Glutamatergic neuron (in vitro differentiated cells): ENCODE results near the gene CALML6. TPM values are rescaled to one million over a fixed set of nuclear protein-coding genes. Genes with fewer than 3 reads are reported as not detected.
"Not testable (repeated sequence)": the region's sequence is repeated elsewhere in the genome, so short reads cannot be mapped to it uniquely, and the experiment has no call there.

Experiments used
- DNase-seq: peaks from one replicate; pipeline ENCODE4 v3.0.0; 2022
- H3K27ac Mint-ChIP-seq: one replicate; pipeline ENCODE4 v1.8.0; 2020; ENCODE audit warnings: mild to moderate bottlenecking, mixed read lengths, inconsistent platforms; ENCODE audit not compliant: unreplicated experiment
- H3K27me3 Mint-ChIP-seq: one replicate; pipeline ENCODE4 v1.8.0; 2020; ENCODE audit warnings: mild to moderate bottlenecking, moderate library complexity, mixed read lengths, inconsistent platforms; ENCODE audit not compliant: unreplicated experiment
- H3K36me3 Mint-ChIP-seq: one replicate; pipeline ENCODE4 v1.8.0; 2020; ENCODE audit warnings: mild to moderate bottlenecking, mixed read lengths, inconsistent platforms; ENCODE audit not compliant: unreplicated experiment
- H3K4me1 Mint-ChIP-seq: one replicate; pipeline ENCODE4 v1.8.0; 2020; ENCODE audit warnings: mild to moderate bottlenecking, low read depth, mixed read lengths, inconsistent platforms; ENCODE audit not compliant: unreplicated experiment
- H3K4me3 Mint-ChIP-seq: one replicate; pipeline ENCODE4 v1.8.0; 2020; ENCODE audit warnings: mild to moderate bottlenecking, mixed read lengths, inconsistent platforms; ENCODE audit not compliant: unreplicated experiment
- H3K9me3 Mint-ChIP-seq: one replicate; pipeline ENCODE4 v1.8.0; 2020; ENCODE audit warnings: mild to moderate bottlenecking, moderate library complexity, mixed read lengths, inconsistent platforms; ENCODE audit not compliant: unreplicated experiment
- total RNA-seq: library from RNA; stranded (reverse); fragmentation: NEBNext Ultra II Directional; extraction: Animal tissue kit (Norgen Biotek cat#: 25700); gene quantifications from one replicate; pipeline ENCODE4 v1.2.1, GENCODE V29; 2021; ENCODE audit not compliant: unreplicated experiment
- TF ChIP-seq, protein P1 (sequence below): fragments of 200-600 bp; sonication (generic); IDR thresholded peaks from one replicate; pipeline ENCODE4 v1.5.0; 2021; ENCODE audit not compliant: partially characterized antibody, unreplicated experiment

The CALML6 gene
- total RNA-seq, 1 donor from 2014 or later = 5.2 TPM

DNA sequence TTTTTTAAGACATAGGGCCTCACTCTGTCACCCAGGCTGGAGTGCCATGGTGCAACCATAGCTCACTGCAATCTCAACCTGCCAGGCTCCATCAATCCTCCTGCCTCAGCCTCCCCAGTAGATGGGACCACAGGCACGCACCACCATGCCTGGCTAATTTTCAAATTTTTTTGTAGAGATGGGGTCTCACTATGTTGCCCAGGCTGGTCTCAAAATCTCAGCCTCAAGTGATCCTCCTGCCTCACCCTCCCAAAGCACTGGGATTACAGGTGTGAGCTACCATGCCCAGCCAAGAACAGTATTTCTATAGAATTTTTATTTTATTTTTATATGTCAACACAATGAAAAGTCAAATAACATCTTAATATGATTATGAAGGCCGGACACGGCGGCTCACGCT lies 35.1 kb upstream of the CALML6 start:
- Mint-ChIP-seq H3K4me1 (peaks cover 30% of the 10 kb centered on the region), H3K27me3 (peaks cover 5% of the 10 kb centered on the region), H3K27ac (no peak overlapping the region), H3K9me3 (peaks cover 7% of the 10 kb centered on the region), H3K4me3 (no peak overlapping the region), H3K36me3 (peaks cover 12% of the 10 kb centered on the region)
- DNase-seq = no peak
- TF ChIP-seq, protein P1, sequence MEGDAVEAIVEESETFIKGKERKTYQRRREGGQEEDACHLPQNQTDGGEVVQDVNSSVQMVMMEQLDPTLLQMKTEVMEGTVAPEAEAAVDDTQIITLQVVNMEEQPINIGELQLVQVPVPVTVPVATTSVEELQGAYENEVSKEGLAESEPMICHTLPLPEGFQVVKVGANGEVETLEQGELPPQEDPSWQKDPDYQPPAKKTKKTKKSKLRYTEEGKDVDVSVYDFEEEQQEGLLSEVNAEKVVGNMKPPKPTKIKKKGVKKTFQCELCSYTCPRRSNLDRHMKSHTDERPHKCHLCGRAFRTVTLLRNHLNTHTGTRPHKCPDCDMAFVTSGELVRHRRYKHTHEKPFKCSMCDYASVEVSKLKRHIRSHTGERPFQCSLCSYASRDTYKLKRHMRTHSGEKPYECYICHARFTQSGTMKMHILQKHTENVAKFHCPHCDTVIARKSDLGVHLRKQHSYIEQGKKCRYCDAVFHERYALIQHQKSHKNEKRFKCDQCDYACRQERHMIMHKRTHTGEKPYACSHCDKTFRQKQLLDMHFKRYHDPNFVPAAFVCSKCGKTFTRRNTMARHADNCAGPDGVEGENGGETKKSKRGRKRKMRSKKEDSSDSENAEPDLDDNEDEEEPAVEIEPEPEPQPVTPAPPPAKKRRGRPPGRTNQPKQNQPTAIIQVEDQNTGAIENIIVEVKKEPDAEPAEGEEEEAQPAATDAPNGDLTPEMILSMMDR = no peak

DNA sequence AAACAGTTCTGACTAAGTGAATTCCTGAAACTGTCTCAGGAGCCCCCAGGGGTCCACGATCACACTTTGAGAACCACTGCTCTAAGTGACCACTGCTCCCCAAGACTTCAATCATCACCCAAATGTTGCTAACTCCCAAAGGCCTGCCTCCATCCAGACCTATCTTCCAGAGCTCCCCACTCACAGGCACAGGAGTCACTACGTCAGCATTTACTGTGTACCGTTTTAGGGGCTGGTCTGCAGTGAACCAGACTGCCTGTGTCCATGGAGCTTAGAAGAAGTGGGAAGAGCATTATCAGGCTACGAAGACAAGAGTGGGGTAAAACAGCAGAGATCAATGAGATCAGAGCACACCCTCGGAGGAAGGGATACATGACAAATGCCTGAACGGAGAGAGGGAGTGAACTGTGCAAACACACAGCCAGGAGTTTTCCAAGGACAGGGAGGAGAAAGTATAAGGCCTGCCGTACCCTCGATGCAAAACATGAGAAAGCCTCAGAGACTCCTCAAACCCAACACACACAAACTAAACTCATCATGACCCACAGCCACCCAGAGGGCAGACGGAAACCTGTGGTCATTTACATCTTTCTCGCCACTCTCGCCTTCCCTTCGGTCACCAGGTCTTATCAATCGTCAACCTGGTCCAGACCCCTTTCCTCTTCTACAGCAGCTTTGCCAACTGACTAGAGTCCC lies 34.3 kb upstream of the CALML6 start:
- H3K27ac Mint-ChIP-seq = peak overlapping the region; percentile 45
- H3K36me3 Mint-ChIP-seq = peaks cover 7% of the 10 kb centered on the region
- peak overlapping the region; percentile 65 for H3K4me3 Mint-ChIP-seq
- H3K4me1 Mint-ChIP-seq = peaks cover 30% of the 10 kb centered on the region
- peaks cover 4% of the 10 kb centered on the region for H3K9me3 Mint-ChIP-seq
- peaks cover 5% of the 10 kb centered on the region for H3K27me3 Mint-ChIP-seq
- no peak for DNase-seq
- TF ChIP-seq, protein P1 = no peak

DNA sequence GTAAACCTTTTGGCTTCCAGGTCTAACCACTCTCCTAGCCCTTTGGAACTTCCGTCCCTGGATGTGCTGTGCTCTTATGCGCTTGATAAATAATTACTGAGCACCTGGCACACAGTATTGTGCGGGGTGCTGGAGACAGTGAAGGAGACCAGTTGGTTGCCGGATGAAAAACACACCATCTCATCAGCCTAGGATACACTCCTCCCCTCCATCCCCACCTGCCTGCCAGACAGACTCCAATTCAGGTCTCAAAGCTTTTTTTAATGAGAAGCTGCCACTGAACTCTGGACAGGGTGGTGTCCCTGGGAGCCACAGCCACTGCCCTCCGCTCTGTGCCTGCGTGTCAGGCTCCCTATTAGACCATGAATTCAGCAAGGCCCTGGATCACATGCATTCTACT lies 33.3 kb upstream of the CALML6 start:
- no peaks in the 10 kb centered on the region for H3K36me3 Mint-ChIP-seq

DNA sequence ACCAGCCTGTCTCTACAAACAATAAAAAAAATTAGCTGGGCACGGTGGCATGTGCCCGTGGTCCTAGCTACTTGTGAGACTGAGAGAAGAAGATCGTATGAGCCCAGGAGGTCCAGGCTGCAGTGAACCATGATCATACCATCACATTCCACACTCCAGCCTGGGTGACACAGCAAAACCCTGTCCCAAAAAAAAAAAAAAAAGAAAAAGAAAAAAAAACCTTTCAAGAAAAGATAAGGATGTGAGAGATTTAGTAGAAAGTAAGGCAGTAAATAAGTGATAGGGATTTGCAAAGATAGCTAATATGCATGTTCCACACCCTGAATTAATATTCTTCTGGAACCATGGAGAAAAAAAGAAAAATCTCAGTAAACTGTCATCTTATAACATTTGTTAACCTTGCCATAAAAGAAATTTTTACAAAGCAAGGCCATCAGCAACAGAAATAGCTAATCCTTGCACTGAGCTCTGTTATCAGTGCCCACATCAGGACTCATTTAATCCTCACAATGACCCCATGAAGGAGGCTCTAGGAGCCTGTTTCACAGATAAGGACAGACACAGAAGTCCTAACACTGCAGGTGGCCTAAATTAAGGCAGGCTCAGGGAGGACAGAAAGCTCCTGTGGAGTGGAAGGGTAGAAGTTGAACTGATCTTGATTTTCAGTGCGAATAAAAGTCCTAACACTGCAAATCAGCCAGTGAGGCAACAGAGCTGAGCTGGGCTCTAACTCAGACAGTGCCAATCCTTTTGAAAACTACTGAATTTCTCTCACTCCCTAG lies 31.8 kb upstream of the CALML6 start:
- peak overlapping the region; percentile 42 for H3K4me3 Mint-ChIP-seq
- no peaks in the 10 kb centered on the region for H3K36me3 Mint-ChIP-seq

More for the DNA sequence above, 33.3 kb upstream of the CALML6 start:
- Mint-ChIP-seq H3K4me3 (peak overlapping the region; percentile 61), H3K4me1 (peaks cover 33% of the 10 kb centered on the region), H3K27me3 (peaks cover 4% of the 10 kb centered on the region), H3K9me3 (peaks cover 3% of the 10 kb centered on the region), H3K27ac (peak overlapping the region; percentile 57)
- no peak for DNase-seq
- TF ChIP-seq, protein P1 = no peak

GRCh38 chr1:1883890-1884289 lies 31.2 kb upstream of the CALML6 start:
- H3K4me3 Mint-ChIP-seq, DNase-seq, H3K27ac Mint-ChIP-seq, H3K27me3 Mint-ChIP-seq, H3K36me3 Mint-ChIP-seq: not testable (repeated sequence)
- Mint-ChIP-seq H3K9me3 (peaks cover 10% of the 10 kb centered on the region), H3K4me1 (peaks cover 38% of the 10 kb centered on the region)

More for the DNA sequence above, 31.8 kb upstream of the CALML6 start:
- H3K9me3 Mint-ChIP-seq = peaks cover 8% of the 10 kb centered on the region
- no peak overlapping the region for H3K27ac Mint-ChIP-seq
- TF ChIP-seq, protein P1 = no peak
- DNase-seq = no peak
- H3K4me1 Mint-ChIP-seq = peaks cover 43% of the 10 kb centered on the region
- peaks cover 4% of the 10 kb centered on the region for H3K27me3 Mint-ChIP-seq
